NCI-H146 treated with DMSO at 0.1 percent for 48 hours (cell line): ENCODE results near the gene THAP11.
"Not testable (repeated sequence)": the region's sequence is repeated elsewhere in the genome, so short reads cannot be mapped to it uniquely, and the experiment has no call there.

Experiments
- DNase-seq: peaks from one replicate; lab custom pipeline; 2025; ENCODE audit not compliant: unreplicated experiment; lab: John Stamatoyannopoulos, UW

The THAP11 gene

DNA sequence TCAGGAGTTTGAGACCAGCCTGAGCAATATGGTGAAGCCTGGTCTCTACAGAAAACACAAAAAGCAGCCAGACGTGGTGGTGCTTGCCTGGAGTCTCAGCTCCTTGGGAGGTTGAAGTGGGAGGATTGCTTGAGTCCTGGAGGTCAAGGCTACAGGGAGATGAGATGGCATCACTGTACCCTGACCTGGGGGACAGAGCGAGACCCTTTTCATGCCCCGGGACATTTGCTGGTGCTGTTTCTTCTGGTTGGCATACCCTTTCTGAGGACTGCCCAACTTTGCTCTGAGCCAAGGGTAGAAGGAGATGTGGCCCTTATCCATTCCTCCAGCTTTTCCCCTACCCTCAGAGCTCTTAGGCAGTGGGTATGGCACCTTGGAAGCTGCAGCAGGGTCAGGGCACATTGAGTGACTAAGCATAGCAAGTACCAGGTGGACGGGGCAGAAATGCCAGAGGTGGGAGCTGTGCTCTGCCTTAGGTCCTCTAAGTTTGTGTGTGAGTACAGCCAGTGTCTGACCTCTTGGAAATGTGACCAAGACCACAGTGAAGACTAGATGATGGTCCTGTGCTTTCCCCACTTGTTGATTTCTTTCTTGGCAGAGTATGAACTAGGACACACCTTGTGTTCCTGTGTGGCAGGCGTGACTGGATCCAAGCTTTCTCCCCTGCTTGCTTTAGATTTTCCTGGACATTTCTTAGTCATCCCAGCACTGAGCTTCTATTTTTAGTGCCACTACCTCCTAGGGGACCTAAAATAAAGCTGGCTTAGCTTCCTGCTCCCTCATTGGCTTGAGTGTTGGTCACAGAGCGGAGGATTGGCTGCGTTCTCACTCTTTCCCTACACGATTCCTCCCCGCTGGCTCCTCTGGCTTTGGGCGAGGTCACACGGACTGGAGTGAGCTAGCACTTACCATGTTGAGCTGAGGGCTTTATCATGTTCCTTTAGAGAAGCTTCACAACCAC, 20.8 kb downstream of the THAP11 start:
- DNase-seq = no peak

DNA sequence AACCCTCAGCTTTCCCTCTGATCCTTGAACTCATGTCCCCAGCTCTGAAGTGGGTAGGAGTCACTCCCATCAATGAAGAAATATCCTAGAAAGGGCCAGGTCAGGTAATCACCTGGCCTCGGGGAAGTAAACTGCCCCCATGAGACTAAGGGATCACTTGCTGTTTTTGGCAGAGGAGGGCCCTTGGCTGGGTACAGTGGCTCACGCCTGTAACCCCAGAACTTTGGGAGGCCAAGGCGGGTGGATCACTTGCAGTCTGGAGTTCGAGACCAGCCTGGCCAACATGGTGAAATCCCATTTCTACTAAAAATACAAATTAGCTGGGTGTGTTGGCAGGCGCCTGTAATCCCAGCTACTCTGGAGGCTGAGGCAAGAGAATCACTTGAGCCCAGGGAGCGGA, 21.9 kb downstream of the THAP11 start:
- not testable (repeated sequence) for DNase-seq

- DNase-seq = no peak
These were observed 22.5 kb downstream of the THAP11 start for GRCh38 chr16:67864594-67864993.

DNA sequence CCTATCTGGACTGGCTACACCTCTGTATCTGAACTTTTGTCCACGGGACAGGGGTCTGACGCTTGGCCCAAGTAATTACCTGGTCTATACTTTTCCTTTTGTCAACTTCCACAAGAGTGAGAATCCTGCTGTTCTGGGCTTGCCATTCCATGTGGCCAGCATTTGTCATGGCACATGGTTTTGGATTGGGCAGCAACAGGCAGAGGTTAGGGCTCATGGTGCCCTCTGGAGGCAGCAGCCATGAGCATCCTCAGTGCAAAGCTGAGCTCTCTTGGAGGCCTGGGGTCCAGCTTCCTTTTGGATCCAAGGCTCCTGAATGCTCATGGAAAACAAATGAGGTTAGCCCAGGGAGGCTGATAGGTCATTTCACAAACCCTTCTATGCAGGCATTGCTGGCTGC, 23.2 kb downstream of the THAP11 start:
- DNase-seq = no peak

- DNase-seq = no peak
These were observed 26.2 kb downstream of the THAP11 start for GRCh38 chr16:67868290-67868689.

- no peak for DNase-seq
These were observed 27.5 kb downstream of the THAP11 start for GRCh38 chr16:67869653-67870052.

DNA sequence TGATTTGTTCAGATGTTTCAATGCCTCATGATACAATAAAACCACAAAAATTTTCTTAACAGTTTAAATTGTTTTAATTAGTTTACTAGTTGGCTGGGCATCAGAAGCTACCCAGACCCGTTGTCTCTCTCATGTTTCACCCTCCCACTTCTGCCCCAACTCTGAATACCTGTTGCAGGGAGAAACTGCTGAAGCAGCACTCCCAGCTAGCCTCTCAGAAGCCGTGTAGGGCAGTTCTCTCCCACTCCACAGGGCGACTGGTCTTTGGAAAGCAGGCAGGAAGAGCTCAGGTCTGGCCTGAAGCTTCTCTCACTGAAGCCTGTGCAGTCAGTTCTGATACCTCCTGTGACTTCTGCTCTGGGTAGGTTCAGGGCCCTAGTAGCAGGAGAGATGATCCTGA, 29.1 kb downstream of the THAP11 start:
- DNase-seq = no peak

DNA sequence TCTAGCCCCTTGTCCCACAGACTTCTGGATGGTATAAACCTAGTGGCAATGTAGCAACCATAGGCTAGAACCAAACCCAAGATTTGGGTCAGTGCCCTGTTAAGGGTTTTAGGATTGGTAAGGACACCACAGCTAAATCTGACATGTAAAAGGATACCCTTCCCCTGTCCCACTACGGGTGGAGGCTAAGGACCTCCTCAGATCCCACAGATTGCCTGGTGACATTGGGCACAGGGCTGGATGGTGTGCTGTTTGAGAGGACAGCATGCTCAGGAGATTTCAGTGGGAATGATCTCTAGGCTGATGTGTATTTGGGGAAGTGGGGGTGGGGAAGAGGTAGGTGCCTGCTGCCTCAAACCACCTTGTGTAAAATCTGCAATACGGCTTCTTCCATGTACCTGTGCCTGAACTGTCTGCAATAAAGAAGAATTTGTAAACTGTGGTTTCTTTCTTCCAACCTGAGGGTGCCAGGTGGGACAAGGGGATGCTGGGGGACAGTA, 30.1 kb downstream of the THAP11 start:
- DNase-seq = no peak

DNA sequence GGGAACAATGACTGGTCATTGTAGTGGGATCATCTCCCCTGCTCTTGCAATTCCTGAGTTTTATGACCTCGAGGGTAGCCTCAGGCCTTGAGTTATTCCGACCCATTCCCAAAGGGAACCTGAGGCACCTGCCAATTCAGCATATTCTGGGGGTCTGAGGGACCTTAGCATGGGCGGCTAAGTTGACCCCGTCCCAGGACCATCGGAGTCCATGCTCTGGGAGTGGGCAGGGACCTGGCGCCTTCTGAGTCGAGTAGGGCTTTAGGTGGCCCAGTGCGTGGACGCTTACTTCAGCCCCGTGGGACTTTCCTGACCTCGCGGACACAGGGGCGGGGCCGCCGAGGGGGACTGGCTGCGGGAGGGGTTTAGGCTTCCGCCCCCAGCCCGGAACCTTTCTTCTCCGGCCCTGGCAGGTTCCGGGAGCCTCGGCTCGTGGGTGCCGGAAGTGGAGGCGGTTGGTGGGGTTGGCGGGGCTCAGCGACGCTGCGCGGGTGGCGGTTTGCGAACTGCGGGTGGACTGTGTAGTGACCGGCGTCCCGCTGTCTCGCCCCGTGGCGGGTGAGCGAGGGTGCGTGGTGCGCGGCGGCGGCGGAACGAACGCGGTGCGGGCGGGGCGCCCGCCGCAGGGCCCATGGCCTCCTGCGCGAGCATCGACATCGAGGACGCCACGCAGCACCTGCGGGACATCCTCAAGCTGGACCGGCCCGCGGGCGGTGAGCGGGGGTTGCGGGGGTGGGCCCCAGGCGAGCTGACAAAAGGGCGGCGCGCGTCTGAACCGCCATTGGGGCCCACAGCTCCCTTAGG, 30.7 kb downstream of the THAP11 start, which contains the start of gene EDC4:
EDC4 (plus strand) TSS at position 422 of the 804 bp plus-strand sequence; CDS start at position 632, 210 bp downstream.
- no peak for DNase-seq

DNA sequence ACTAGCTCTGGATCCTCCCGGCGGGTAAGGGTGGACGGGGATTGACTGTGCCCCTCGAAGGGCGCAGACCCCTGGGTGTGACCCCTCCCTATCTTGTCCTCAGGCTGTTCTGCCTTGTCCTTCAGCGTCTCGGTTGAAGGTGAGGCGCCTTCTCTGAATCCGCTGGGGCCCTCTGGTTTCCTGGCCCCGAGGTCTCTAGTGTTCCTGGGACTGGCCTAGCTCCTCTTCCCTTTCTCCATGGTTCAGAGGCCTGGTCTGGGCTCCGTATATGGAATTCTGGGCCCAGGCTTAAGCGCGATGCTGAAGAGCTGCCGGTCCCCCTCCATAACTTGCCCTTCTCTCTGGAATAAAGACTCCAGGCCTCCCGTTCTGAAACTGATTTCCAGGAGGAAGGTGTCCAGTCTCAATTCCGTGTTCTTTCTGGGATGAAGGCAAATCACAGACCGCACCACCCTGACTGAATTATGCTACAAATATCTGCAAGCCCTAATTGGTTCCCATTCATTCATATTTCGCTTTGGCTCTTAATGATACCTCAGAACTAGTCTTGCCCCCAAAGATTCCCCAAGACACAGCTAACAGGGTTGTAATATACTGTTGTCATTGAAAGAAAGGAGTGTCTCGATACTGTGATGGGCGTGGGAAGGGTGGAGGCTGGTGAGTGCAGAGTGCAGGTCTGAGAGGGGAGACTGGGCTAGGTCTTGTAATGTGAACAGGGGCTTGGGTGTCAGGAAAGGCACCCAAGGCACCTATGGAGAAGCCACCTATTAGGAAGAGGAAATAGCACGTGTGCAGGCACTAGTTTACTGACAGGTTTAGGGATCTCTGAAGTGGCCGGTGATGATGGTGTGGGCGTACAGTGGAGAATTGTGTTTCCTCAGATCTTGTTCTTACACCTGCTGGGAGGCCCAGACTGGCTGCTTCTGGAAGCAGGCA, 31.6 kb downstream of the THAP11 start:
- DNase-seq = no peak

GRCh38 chr16:67874372-67874771, 32.3 kb downstream of the THAP11 start:
- DNase-seq = no peak

GRCh38 chr16:67877064-67877463, 34.9 kb downstream of the THAP11 start:
- DNase-seq = no peak

- DNase-seq = no peak
These were observed 36.1 kb downstream of the THAP11 start for GRCh38 chr16:67878232-67878631.

DNA sequence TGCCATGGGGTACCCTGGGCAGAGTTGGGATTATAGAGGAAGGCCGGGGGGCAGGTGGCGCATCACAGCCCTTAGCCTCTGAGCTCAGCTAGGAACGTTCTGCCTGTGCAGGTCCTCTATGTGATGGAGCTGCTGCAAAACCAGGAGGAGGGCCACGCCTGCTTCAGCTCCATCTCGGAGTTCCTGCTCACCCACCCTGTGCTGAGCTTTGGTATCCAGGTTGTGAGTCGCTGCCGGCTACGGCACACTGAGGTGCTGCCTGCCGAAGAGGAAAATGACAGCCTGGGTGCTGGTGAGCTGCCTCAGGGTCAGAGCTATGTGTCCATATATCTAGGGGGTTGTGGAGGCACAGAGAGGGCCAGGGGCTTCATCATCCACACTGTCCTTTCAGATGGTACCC, 36.7 kb downstream of the THAP11 start:
- no peak for DNase-seq

DNA sequence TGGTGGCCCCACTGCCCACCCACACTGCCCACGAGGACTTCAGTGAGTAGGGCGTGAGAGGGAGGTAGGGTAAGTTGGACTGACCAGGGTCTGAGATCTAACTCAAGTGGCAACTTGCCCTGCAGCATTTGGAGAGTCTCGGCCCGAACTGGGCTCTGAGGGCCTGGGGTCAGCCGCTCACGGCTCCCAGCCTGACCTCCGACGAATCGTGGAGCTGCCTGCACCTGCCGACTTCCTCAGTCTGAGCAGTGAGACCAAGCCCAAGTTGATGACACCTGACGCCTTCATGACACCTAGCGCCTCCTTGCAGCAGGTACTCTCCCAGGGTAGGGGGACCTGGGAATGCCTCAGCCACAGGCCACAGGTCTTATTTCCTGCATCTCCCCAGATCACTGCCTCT, 37.3 kb downstream of the THAP11 start:
- no peak for DNase-seq

DNA sequence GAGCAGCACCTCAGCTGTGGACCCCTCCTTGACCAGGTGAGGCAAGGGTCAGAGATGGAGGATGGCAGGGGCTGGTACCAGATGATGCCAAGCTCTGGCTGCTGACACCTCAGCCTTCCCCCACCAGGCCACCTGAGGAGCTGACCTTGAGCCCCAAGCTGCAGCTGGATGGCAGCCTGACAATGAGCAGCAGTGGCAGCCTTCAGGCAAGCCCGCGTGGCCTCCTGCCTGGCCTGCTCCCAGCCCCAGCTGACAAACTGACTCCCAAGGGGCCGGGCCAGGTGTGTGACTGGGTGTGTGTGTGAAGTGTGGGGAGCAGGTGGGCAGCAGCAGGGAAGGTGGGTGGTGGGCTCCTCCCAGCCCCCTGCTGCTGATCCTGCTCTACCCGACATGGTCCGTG, 37.8 kb downstream of the THAP11 start:
- no peak for DNase-seq

DNA sequence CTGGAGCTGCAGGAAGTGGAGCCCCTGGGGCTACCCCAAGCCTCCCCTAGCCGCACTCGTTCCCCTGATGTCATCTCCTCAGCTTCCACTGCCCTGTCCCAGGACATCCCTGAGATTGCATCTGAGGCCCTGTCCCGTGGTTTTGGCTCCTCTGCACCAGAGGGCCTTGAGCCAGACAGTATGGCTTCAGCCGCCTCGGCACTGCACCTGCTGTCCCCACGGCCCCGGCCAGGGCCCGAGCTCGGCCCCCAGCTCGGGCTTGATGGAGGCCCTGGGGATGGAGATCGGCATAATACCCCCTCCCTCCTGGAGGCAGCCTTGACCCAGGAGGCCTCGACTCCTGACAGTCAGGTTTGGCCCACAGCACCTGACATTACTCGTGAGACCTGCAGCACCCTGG, 38.5 kb downstream of the THAP11 start:
- no peak for DNase-seq

GRCh38 chr16:67881621-67882161, 39.6 kb downstream of the THAP11 start:
- no peak for DNase-seq

DNA sequence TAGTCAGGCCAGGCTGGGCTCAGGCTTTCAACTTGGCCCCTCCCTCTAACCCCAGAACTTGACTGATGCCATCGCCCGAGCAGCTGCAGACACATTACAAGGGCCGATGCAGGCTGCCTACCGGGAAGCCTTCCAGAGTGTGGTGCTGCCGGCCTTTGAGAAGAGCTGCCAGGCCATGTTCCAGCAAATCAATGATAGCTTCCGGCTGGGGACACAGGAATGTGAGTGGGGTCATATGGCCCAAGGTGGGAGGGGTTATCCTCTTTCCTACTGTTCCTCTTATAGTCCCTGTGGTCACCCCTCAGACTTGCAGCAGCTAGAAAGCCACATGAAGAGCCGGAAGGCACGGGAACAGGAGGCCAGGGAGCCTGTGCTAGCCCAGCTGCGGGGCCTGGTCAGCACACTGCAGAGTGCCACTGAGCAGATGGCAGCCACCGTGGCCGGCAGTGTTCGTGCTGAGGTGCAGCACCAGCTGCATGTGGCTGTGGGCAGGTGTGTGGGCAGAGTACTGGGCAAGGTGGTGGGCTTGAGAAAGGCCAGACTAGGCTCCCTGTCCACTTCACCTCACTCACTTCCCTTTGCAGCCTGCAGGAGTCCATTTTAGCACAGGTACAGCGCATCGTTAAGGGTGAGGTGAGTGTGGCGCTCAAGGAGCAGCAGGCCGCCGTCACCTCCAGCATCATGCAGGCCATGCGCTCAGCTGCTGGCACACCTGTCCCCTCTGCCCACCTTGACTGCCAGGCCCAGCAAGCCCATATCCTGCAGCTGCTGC, 40.4 kb downstream of the THAP11 start:
- no peak for DNase-seq
